Muscle of back (tissue), 13 donors: ENCODE results near the gene CREM. TPM values are rescaled to one million over a fixed set of nuclear protein-coding genes. Genes with fewer than 3 reads are reported as not detected.
A peak's percentile ranks its signal among the peaks of the same experiment; 100 is the strongest.
"Not testable (repeated sequence)": the region's sequence is repeated elsewhere in the genome, so short reads cannot be mapped to it uniquely, and the experiment has no call there.

Source experiments
- DNase-seq, 3 donors: peaks; one replicate each; pipeline versions ENCODE4 v3.0.0 to v3.0.0-alpha.2; 2013
- long read RNA-seq, 9 donors: transcript quantifications; one replicate each; lab custom pipeline, GENCODE V29; 2026
- polyA plus RNA-seq, 10 donors: library from polyadenylated mRNA; unstranded; fragments of 120-200 nt; gene quantifications; one replicate each; pipeline ENCODE4 v1.2.1, GENCODE V29; 2013; ENCODE audit not compliant: insufficient read length in 10 of 10

The CREM gene
- polyA plus RNA-seq, result 10 to 100 TPM; 46.3 to 55.9 (median 49.1) TPM
- long read RNA-seq, donor 1, partial matches to known transcripts, result 0 of 11 reads
- long read RNA-seq, donor 1, other reads (novel, unspliced or antisense), result 0 of 11 reads
- long read RNA-seq, donor 2, partial matches to known transcripts, result 0 of 12 reads
- long read RNA-seq, donor 2, other reads (novel, unspliced or antisense), result 0 of 12 reads
- long read RNA-seq, donor 3, result 0 reads
- long read RNA-seq, donor 4, partial matches to known transcripts, result 0 of 10 reads
- long read RNA-seq, donor 4, other reads (novel, unspliced or antisense), result 0 of 10 reads
- long read RNA-seq, donor 5, transcript CREM-211 (4 exons, 1,207 nt), result major isoform, 5 of 15 reads
- long read RNA-seq, donor 5, partial matches to known transcripts, result 0 of 15 reads
- long read RNA-seq, donor 5, other reads (novel, unspliced or antisense), result 0 of 15 reads
- long read RNA-seq, donor 6, partial matches to known transcripts, result 0 of 19 reads
- long read RNA-seq, donor 6, other reads (novel, unspliced or antisense), result 0 of 19 reads
- long read RNA-seq, donor 7, transcript CREM-211 (4 exons, 1,207 nt), result major isoform, 5 of 15 reads
- long read RNA-seq, donor 7, partial matches to known transcripts, result 0 of 15 reads
- long read RNA-seq, donor 7, other reads (novel, unspliced or antisense), result 0 of 15 reads
- long read RNA-seq, donor 8, partial matches to known transcripts, result 0 of 9 reads
- long read RNA-seq, donor 8, other reads (novel, unspliced or antisense), result 0 of 9 reads
- long read RNA-seq, donor 9, partial matches to known transcripts, result 0 of 2 reads
- long read RNA-seq, donor 9, other reads (novel, unspliced or antisense), result 0 of 2 reads

GRCh38 chr10:35126530-35127288 lies at the start of gene CREM:
Gene CREM, plus strand, starts transcription at chr10:35126846. Its CDS starts 10,990 bp downstream, at chr10:35137836.
- peak; percentile 96 to 98 (median 96) for DNase-seq

GRCh38 chr10:35079265-35079664 lies 47.4 kb upstream of the CREM start:
- DNase-seq, result no peak

DNA sequence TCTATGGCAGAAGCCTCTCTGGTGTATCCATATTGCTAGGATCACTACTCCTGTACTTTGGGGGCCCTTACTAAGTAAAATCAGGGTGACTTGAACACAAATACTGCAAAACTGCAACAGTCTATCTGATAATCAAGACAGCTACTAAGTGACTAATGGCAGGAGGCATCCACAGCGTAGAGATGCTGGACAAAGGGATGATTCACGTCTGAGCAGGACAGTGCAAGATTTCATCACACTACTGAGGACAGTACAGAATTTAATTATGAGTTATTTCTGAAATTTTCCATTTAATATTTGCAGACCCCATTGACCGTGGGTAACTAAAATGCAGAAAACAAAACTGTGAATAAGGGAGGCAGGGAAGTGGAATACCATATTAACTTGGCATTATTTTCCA lies 46.9 kb upstream of the CREM start:
- peak in 1 of 3 donors; percentile 51 for DNase-seq

DNA sequence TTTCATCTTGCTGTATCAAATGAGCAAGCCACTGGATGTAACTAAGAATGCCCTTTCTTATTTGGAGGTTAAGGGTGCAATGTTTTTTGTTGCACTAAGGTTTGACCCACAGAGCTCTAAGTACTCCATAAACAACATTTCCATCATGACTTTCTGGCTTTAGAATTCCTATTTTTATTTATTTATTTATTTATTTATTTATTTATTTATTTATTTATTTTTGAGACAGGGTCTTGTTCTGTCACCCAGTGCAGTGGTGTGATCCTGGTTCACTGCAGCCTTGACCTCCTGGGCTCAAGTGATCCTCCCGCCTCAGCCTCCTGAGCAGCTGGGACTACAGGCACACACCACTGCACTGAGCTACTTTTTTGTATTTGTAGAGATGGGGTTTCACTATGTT lies 46.4 kb upstream of the CREM start:
- not testable (repeated sequence) for DNase-seq

- no peak for DNase-seq
These were observed 43.4 kb upstream of the CREM start for GRCh38 chr10:35083242-35083641.

GRCh38 chr10:35089611-35090161 lies 37.0 kb upstream of the CREM start:
- peak; percentile 16 to 58 (median 18) for DNase-seq

GRCh38 chr10:35090162-35090954 lies 36.3 kb upstream of the CREM start, which contains the start of gene CUL2:
Gene CUL2, minus strand, starts transcription at chr10:35090341. Its CDS starts 19,024 bp downstream, at chr10:35071317.
- DNase-seq, result peak; percentile 96 to 99 (median 96)

DNA sequence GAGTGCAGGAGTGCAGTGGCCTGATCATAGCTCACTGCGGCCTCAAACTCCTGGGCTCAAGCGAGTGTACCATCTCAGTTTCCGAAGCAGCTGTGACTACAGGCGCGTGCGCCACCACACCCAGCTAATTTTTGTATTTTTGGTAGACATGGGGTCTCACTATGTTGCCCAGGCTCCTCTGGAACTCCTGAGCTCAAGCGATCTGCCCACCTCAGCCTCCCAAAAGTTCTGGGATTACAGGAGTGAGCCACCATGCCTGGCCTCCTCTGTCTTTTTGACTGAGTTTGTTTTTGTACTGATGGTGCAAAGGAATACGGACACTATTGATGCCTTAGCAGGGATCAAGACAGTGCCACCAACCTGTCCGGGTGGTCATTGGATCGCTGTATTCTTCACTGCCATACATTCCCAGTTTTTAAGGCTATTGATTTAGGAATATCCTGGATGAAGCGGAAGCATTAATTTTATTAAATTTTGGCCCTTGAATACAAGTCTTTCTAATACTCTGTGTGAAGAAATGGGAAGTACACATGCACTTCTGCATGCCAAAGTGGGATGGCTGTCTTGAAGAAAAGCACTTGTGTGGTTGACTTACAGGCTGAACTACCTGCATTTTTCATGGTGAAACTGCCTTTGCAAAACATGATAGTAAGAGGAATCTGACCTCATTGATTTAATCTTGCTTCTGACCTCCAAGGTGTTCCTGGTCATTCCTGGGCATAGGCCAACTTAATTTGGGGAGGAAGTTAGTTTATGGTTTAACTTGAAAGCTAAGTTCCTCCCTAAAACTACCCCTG lies 34.5 kb upstream of the CREM start:
- no peak for DNase-seq

GRCh38 chr10:35092851-35093250 lies 33.8 kb upstream of the CREM start:
- DNase-seq, result no peak

DNA sequence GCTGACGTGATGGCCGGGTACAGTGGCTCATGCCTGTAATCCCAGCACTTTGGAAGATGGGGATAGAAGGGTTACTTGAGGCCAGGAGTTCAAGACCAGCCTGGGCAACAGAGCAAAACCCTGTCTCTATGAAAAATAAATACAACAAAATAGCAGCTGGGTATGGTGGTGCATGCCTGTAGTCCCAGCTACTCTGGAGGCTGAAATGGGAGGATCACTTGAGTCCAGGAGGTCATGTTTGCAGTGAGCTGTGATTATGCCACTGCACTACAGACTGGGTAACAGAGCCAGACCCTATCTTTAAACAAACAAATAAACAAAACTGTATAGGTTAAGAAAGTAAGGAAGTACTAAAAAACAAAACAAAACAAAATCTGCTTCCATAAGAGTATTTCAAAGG lies 30.3 kb upstream of the CREM start:
- no peak for DNase-seq

GRCh38 chr10:35097510-35097909 lies 29.1 kb upstream of the CREM start:
- DNase-seq, result no peak

DNA sequence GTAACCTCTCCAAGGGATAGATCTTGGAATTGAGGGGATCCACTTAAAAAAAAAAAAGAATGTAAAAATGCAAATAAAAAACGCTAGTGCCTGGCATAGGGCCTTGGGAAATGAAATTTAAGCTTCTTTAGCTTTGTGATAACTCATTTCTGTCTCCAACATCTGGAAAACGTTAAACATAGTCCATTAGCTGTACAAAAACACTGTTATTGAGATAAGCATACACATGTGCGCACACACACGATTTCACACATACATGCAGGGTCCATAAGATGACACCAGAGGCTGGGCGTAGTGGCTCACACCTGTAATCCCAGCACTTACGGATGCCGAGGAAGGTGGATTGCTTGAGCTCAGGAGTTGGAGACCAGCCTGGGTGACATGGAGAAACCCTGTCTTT lies 22.8 kb upstream of the CREM start:
- peak in 1 of 3 donors; percentile 39 for DNase-seq

DNA sequence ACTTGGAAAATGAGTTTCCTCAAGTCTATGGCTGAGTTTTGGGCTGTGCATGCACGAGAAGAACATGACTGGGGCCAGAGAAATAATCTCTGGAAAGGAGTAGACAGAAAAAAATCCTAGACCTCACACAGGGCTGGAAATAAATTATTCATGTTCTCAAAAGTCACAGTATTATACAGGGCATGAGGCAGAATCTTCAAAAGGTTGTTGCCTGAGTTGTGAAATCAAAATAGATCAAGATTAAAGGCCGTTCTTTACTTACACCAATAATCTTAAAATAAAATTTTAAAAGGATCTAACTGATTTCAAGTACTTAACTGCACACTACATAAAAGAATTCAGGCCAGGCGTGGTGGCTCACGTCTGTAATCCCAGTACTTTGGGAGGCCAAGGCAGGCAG lies 14.1 kb upstream of the CREM start:
- no peak for DNase-seq

DNA sequence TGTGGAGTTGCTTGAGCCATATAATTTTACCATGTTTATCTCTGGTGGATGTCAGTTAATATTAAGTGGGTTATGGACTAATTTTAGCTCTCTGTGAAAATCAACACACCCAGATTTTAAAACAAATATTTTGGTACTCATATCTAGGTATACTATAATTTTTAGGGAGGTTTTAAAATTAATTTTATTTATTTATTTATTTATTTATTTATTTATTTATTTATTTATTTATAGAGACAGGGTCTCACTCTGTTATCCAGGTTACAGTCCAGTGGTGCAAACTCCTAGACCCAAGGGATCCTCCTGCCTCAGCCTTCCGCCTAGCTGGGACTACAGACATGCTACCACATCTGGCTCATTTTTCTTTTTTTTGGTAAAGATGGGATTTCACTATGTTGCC lies 7.3 kb upstream of the CREM start:
- no peak for DNase-seq

DNA sequence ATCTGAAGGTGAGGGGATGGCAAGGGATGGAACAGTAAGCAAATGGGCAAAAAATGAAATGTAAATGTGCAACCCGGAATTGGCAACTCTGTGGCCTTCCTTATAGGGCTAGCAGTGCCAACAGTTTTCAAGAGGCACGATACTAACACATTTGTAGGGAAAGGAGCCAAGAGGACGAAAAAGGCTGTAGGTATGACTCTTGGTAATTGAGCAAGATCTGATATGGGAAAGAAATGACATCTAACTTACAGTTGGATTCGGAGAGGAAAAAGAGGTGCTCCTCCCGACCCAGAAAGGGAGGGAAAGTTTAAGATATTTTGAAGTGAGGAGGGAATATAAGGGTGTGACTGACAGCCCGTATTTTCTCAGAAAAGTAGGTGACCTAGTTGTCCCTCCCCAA lies 2.1 kb upstream of the CREM start:
- no peak for DNase-seq

- no peak for DNase-seq
These were observed 550 bp upstream of the CREM start for GRCh38 chr10:35126062-35126529.

GRCh38 chr10:35127289-35127891 lies 744 bp downstream of the CREM start:
- peak; percentile 45 to 87 (median 79) for DNase-seq

- no peak for DNase-seq
These were observed 2.6 kb downstream of the CREM start for GRCh38 chr10:35129185-35129674.

- DNase-seq, result no peak
These were observed 4.0 kb downstream of the CREM start for GRCh38 chr10:35130663-35131062.
